IPS-15b (cell line): Measurements from ENCODE around the gene TMEM217.
"Not testable (repeated sequence)": the region's sequence is repeated elsewhere in the genome, so short reads cannot be mapped to it uniquely, and the experiment has no call there.

ENCODE experiments used
- H3K27me3 ChIP-seq: one replicate; pipeline ENCODE4 v1.6.1; 2013; ENCODE audit warnings: low read length; ENCODE audit not compliant: control insufficient read depth, insufficient read depth
- H3K36me3 ChIP-seq: one replicate; pipeline ENCODE4 v1.6.1; 2013; ENCODE audit warnings: low read length; ENCODE audit not compliant: control insufficient read depth, insufficient read depth
- H3K4me1 ChIP-seq: one replicate; pipeline ENCODE4 v1.6.1; 2013; ENCODE audit warnings: mild to moderate bottlenecking, low read length; ENCODE audit not compliant: control insufficient read depth, insufficient read depth
- H3K4me3 ChIP-seq: one replicate; pipeline ENCODE4 v1.5.1; 2013; ENCODE audit warnings: low read depth, low read length
- H3K9ac ChIP-seq: one replicate; pipeline ENCODE4 v1.6.1; 2013; ENCODE audit warnings: low read depth, mild to moderate bottlenecking, low read length
- H3K9me3 ChIP-seq: one replicate; pipeline ENCODE4 v1.6.1; 2013; ENCODE audit warnings: mild to moderate bottlenecking, low read length; ENCODE audit not compliant: control insufficient read depth, insufficient read depth

The TMEM217 gene

GRCh38 chr6:37187321-37188022 lies 70.5 kb downstream of the TMEM217 start:
- H3K27me3 ChIP-seq = no peaks in the 10 kb centered on the region
- H3K36me3 ChIP-seq = no peaks in the 10 kb centered on the region
- H3K4me3 ChIP-seq = no peak overlapping the region
- no peaks in the 10 kb centered on the region for H3K9me3 ChIP-seq
- H3K4me1 ChIP-seq = no peaks in the 10 kb centered on the region
- H3K9ac ChIP-seq = no peak overlapping the region

GRCh38 chr6:37185949-37186720 lies 71.8 kb downstream of the TMEM217 start:
- not testable (repeated sequence) for H3K36me3 ChIP-seq, H3K9me3 ChIP-seq, H3K4me1 ChIP-seq, H3K27me3 ChIP-seq, H3K4me3 ChIP-seq, H3K9ac ChIP-seq

- H3K4me1 ChIP-seq = no peaks in the 10 kb centered on the region
- H3K4me3 ChIP-seq = no peak overlapping the region
- H3K36me3 ChIP-seq = no peaks in the 10 kb centered on the region
- H3K27me3 ChIP-seq = no peaks in the 10 kb centered on the region
- no peaks in the 10 kb centered on the region for H3K9me3 ChIP-seq
- H3K9ac ChIP-seq = no peak overlapping the region
These were observed 75.0 kb downstream of the TMEM217 start for GRCh38 chr6:37182736-37183590.

GRCh38 chr6:37180610-37181009 lies 77.3 kb downstream of the TMEM217 start:
- H3K9me3 ChIP-seq, H3K9ac ChIP-seq, H3K27me3 ChIP-seq, H3K4me3 ChIP-seq, H3K4me1 ChIP-seq, H3K36me3 ChIP-seq: not testable (repeated sequence)

GRCh38 chr6:37180075-37180474 lies 77.9 kb downstream of the TMEM217 start:
- Histone ChIP-seq H3K27me3 (no peaks in the 10 kb centered on the region), H3K9ac (no peak overlapping the region), H3K4me1 (no peaks in the 10 kb centered on the region), H3K36me3 (no peaks in the 10 kb centered on the region), H3K9me3 (no peaks in the 10 kb centered on the region), H3K4me3 (no peak overlapping the region)

GRCh38 chr6:37177935-37178517 lies 79.9 kb downstream of the TMEM217 start:
- Histone ChIP-seq H3K36me3 (peaks cover 20% of the 10 kb centered on the region), H3K4me1 (peaks cover 3% of the 10 kb centered on the region), H3K9me3 (no peaks in the 10 kb centered on the region), H3K27me3 (no peaks in the 10 kb centered on the region), H3K4me3 (no peak overlapping the region), H3K9ac (no peak overlapping the region)

- Histone ChIP-seq H3K27me3 (no peaks in the 10 kb centered on the region), H3K4me3 (no peak overlapping the region), H3K9ac (no peak overlapping the region), H3K9me3 (no peaks in the 10 kb centered on the region), H3K36me3 (peaks cover 27% of the 10 kb centered on the region), H3K4me1 (peaks cover 8% of the 10 kb centered on the region)
These were observed 80.6 kb downstream of the TMEM217 start for GRCh38 chr6:37177077-37177934.

- Histone ChIP-seq H3K9me3 (no peaks in the 10 kb centered on the region), H3K4me1 (peaks cover 8% of the 10 kb centered on the region), H3K36me3 (peaks cover 29% of the 10 kb centered on the region), H3K27me3 (no peaks in the 10 kb centered on the region), H3K4me3 (no peak overlapping the region), H3K9ac (no peak overlapping the region)
These were observed 81.5 kb downstream of the TMEM217 start for GRCh38 chr6:37176268-37177076.

GRCh38 chr6:37175332-37176267 lies 82.3 kb downstream of the TMEM217 start:
- no peaks in the 10 kb centered on the region for H3K27me3 ChIP-seq
- H3K4me3 ChIP-seq = no peak overlapping the region
- no peak overlapping the region for H3K9ac ChIP-seq
- H3K36me3 ChIP-seq = peaks cover 35% of the 10 kb centered on the region
- no peaks in the 10 kb centered on the region for H3K9me3 ChIP-seq
- peaks cover 8% of the 10 kb centered on the region for H3K4me1 ChIP-seq
